GM12892 (cell line): ENCODE measurements around the gene CAMK2D.

ENCODE experiments used
- POLR2A ChIP-seq: IDR thresholded peaks from 2 replicates; pipeline ENCODE4 v1.6.1; 2011; ENCODE audit warnings: low read depth, low read length, control low read depth
- POLR2AphosphoS5 ChIP-seq: IDR thresholded peaks from 2 replicates; pipeline ENCODE4 v1.6.1; 2011; ENCODE audit warnings: low read depth, low read length, control low read depth
- TAF1 ChIP-seq: IDR thresholded peaks from 2 replicates; pipeline ENCODE4 v1.6.1; 2011; ENCODE audit warnings: low read depth, mild to moderate bottlenecking, control low read depth, low read length, borderline replicate concordance

DNA sequence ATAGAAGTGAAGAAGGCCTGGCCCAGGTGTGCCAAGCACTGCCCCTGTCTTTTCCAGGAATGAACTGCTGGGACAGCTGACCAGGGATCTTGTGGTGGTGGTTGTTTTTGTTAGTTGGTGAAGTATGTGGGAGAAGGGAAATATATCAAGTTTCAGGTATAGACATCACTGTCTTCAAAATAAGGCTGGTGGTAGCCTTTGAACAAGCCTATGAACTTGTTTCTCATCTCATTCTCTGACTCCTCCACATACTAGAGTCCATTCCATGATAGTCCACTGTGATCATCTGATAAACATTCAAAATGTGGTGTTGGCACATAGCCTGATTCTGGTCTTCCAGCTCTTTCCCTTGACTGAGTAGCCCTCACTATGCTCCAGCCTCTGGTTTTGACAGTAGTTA, 303.7 kb downstream of the CAMK2D start:
- TF ChIP-seq POLR2A (no peak), TAF1 (no peak), POLR2AphosphoS5 (no peak)
